HG03097 (cell line): Measurements from ENCODE around the gene POTEH.
"Not testable (repeated sequence)": the region's sequence is repeated elsewhere in the genome, so short reads cannot be mapped to it uniquely, and the experiment has no call there.

Experiments
- ATAC-seq: cut with Tn5 transposase; IDR thresholded peaks from one replicate; pipeline ENCODE4 v1.9.1; 2021; ENCODE audit not compliant: unreplicated experiment, low FRiP score

Gene POTEH

GRCh38 chr22:15731023-15731422 lies 41.2 kb downstream of the POTEH start:
- ATAC-seq, result not testable (repeated sequence)

GRCh38 chr22:15734411-15734810 lies 44.6 kb downstream of the POTEH start:
- ATAC-seq, result not testable (repeated sequence)

GRCh38 chr22:15738157-15738908 lies 48.5 kb downstream of the POTEH start:
- ATAC-seq, result not testable (repeated sequence)

GRCh38 chr22:15738909-15739391 lies 49.1 kb downstream of the POTEH start:
- ATAC-seq, result not testable (repeated sequence)

GRCh38 chr22:15747636-15748323 lies 58.0 kb downstream of the POTEH start:
- ATAC-seq, result not testable (repeated sequence)

GRCh38 chr22:15749181-15749970 lies 59.5 kb downstream of the POTEH start:
- ATAC-seq, result not testable (repeated sequence)

- ATAC-seq, result not testable (repeated sequence)
Measured at GRCh38 chr22:15759443-15760097, 69.7 kb downstream of the POTEH start.

GRCh38 chr22:15760388-15761150 lies 70.7 kb downstream of the POTEH start:
- ATAC-seq, result not testable (repeated sequence)

- ATAC-seq, result not testable (repeated sequence)
Measured at GRCh38 chr22:15761151-15761777, 71.4 kb downstream of the POTEH start.

- ATAC-seq, result not testable (repeated sequence)
Measured at GRCh38 chr22:15763559-15763958, 73.7 kb downstream of the POTEH start.
